ENCODE results near the gene KIAA0930. TPM values are rescaled to one million over a fixed set of nuclear protein-coding genes. Genes with fewer than 3 reads are reported as not detected.
A peak's percentile ranks its signal among the peaks of the same experiment; 100 is the strongest.

KIAA0930 gene
- polyA plus RNA-seq, 2 donors = 21.7 to 29.0 TPM

DNA sequence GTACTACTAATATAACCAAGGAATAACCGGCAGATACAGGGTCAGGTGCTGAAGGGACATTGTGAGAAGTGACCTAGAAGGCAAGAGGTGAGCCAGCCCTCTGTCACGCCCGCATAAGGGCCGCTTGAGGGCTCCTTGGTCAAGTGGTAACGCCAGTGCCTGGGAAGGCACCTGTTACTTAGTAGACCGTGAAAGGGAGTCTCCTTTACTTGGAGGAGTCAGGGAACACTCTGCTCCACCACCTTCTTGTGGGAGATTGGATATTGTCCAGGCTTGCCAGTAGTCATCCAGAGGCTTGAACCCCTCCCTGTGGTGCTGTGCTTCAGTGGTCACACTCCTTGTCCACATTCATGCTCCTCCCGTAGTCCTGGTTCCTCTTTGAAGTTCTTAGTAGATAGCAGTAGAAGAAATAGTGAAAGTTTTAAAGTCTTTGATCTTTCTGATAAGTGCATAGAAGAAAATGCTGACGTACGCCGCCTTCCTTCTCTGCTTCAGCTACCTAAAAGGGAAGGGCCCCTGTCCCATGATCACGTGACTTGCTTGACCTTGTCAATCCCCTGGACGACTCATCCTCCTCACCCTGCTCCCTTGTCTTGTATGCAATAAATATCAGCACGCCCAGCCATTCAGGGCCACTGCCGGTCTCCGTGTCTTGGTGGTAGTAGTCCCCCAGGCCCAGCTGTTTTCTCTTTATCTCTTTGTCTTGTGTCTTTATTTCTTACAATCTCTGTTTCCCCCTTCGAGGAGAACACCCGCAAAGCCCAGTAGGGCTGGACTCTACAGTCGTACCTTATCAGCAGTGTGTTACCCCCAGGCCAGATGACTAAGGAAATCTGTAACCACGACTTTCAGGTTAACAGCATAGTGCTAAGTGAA is 70.9 kb downstream of the KIAA0930 start:
- no peak overlapping the region for H3K4me3 ChIP-seq (ENCODE audit: low read depth in 1 of 2, low read length in 2 of 2)
- 76 to 82% methylated on average over 19 of the region's 19 CpGs for WGBS, 2 donors
- H3K36me3 ChIP-seq (ENCODE audit: control insufficient read depth in 2 of 2, insufficient read depth in 2 of 2, low read length in 1 of 2) = peaks cover 3 to 26% of the 10 kb centered on the region in 2 donors
- no peaks in the 10 kb centered on the region for H3K4me1 ChIP-seq (ENCODE audit: control insufficient read depth in 2 of 2, insufficient read depth in 2 of 2, low read length in 1 of 2)
- no peaks in the 10 kb centered on the region for H3K9me3 ChIP-seq (ENCODE audit: control insufficient read depth in 2 of 2, insufficient read depth in 1 of 2, low read depth in 1 of 2, low read length in 1 of 2)
- H3K27ac ChIP-seq (ENCODE audit: low read depth in 2 of 2, low read length in 1 of 2) = no peak overlapping the region
- no peaks in the 10 kb centered on the region for H3K27me3 ChIP-seq (ENCODE audit: control insufficient read depth in 1 of 2, insufficient read depth in 2 of 2, low read length in 2 of 2)

GRCh38 chr22:45166932-45167331 is 73.8 kb downstream of the KIAA0930 start:
- Histone ChIP-seq H3K27me3 (ENCODE audit: control insufficient read depth in 1 of 2, insufficient read depth in 2 of 2, low read length in 2 of 2) (no peaks in the 10 kb centered on the region), H3K4me3 (ENCODE audit: low read depth in 1 of 2, low read length in 2 of 2) (no peak overlapping the region), H3K36me3 (ENCODE audit: control insufficient read depth in 2 of 2, insufficient read depth in 2 of 2, low read length in 1 of 2) (peaks cover 3 to 14% of the 10 kb centered on the region in 2 donors), H3K9me3 (ENCODE audit: control insufficient read depth in 2 of 2, insufficient read depth in 1 of 2, low read depth in 1 of 2, low read length in 1 of 2) (no peaks in the 10 kb centered on the region), H3K27ac (ENCODE audit: low read depth in 2 of 2, low read length in 1 of 2) (no peak overlapping the region), H3K4me1 (ENCODE audit: control insufficient read depth in 2 of 2, insufficient read depth in 2 of 2, low read length in 1 of 2) (no peaks in the 10 kb centered on the region)
- 57 to 58% methylated on average over 5 of the region's 5 CpGs for WGBS, 2 donors

GRCh38 chr22:45164270-45165088 is 76.2 kb downstream of the KIAA0930 start:
- 0 to 1% methylated on average over 33 to 59 of the region's 59 CpGs for WGBS, 2 donors

DNA sequence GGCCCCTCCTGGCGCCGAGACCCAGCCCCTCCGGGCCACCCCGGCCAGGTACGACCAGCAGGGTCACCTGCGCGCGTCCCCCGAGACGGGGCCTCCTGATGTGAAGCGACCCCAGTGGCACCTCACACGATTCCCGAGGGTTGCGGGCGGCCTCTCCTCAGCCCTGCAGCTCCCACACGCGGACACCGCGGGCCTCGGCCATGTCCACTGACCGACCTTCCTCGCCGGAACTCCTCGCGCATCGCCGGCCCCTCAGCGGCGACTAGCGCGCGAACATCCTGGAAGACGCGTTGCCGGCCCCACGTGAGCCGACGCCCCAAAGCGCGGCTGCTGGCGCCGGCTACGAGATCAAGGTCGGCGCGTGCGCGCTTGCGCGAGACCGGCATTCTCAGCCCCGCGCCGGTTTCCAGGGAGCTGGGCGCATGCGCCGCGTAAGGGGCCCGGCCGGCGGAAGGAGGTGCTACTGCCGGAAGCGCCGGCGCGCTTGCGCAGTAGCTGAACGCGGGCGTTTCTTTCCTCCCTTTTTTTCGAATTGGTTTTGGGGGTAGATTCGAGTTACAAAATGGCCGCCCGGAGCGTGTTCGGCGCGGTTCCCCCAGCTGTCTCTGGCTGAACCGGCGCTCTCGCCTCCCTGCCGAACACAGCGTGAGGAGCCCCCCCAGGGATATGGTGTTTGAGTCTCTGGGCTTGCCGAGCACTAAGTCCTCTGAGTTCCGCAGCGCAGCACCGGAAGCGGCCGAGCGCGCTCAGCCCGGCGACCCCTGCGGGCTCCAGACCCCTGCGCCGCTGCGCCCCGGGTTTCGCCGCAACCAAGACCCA is 77.0 kb downstream of the KIAA0930 start, which contains the start of gene NUP50:
TSS of gene NUP50 (plus strand) at position 475 of the 819 bp plus-strand sequence. CDS start 4,253 bp downstream, outside the sequence.
- Histone ChIP-seq H3K36me3 (ENCODE audit: control insufficient read depth in 2 of 2, insufficient read depth in 2 of 2, low read length in 1 of 2) (peaks cover 0 to 3% of the 10 kb centered on the region in 2 donors), H3K4me1 (ENCODE audit: control insufficient read depth in 2 of 2, insufficient read depth in 2 of 2, low read length in 1 of 2) (peaks cover 0 to 10% of the 10 kb centered on the region in 2 donors)
- WGBS, 2 donors = 0% methylated on average over 67 to 100 of the region's 100 CpGs

More at GRCh38 chr22:45164270-45165088, 76.2 kb downstream of the KIAA0930 start:
- Histone ChIP-seq H3K4me3 (ENCODE audit: low read depth in 1 of 2, low read length in 2 of 2) (peak overlapping the region; percentile 86 to 91), H3K27ac (ENCODE audit: low read depth in 2 of 2, low read length in 1 of 2) (peak overlapping the region; percentile 90 to 91), H3K36me3 (ENCODE audit: control insufficient read depth in 2 of 2, insufficient read depth in 2 of 2, low read length in 1 of 2) (peaks cover 0 to 7% of the 10 kb centered on the region in 2 donors), H3K27me3 (ENCODE audit: control insufficient read depth in 1 of 2, insufficient read depth in 2 of 2, low read length in 2 of 2) (no peaks in the 10 kb centered on the region), H3K9me3 (ENCODE audit: control insufficient read depth in 2 of 2, insufficient read depth in 1 of 2, low read depth in 1 of 2, low read length in 1 of 2) (no peaks in the 10 kb centered on the region), H3K4me1 (ENCODE audit: control insufficient read depth in 2 of 2, insufficient read depth in 2 of 2, low read length in 1 of 2) (peaks cover 0 to 6% of the 10 kb centered on the region in 2 donors)

GRCh38 chr22:45163099-45163450 is 77.6 kb downstream of the KIAA0930 start:
- H3K27ac ChIP-seq (ENCODE audit: low read depth in 2 of 2, low read length in 1 of 2) = peak overlapping the region; percentile 97 to 98
- WGBS, 2 donors = 3 to 4% methylated on average over 13 of the region's 13 CpGs
- H3K36me3 ChIP-seq (ENCODE audit: control insufficient read depth in 2 of 2, insufficient read depth in 2 of 2, low read length in 1 of 2) = no peaks in the 10 kb centered on the region
- H3K4me1 ChIP-seq (ENCODE audit: control insufficient read depth in 2 of 2, insufficient read depth in 2 of 2, low read length in 1 of 2) = peaks cover 0 to 10% of the 10 kb centered on the region in 2 donors
- peak overlapping the region; percentile 78 to 82 for H3K4me3 ChIP-seq (ENCODE audit: low read depth in 1 of 2, low read length in 2 of 2)
- H3K27me3 ChIP-seq (ENCODE audit: control insufficient read depth in 1 of 2, insufficient read depth in 2 of 2, low read length in 2 of 2) = no peaks in the 10 kb centered on the region
- H3K9me3 ChIP-seq (ENCODE audit: control insufficient read depth in 2 of 2, insufficient read depth in 1 of 2, low read depth in 1 of 2, low read length in 1 of 2) = no peaks in the 10 kb centered on the region

More for the DNA sequence above, 77.0 kb downstream of the KIAA0930 start, which contains the start of gene NUP50:
- H3K27me3 ChIP-seq (ENCODE audit: control insufficient read depth in 1 of 2, insufficient read depth in 2 of 2, low read length in 2 of 2) = no peaks in the 10 kb centered on the region
- no peaks in the 10 kb centered on the region for H3K9me3 ChIP-seq (ENCODE audit: control insufficient read depth in 2 of 2, insufficient read depth in 1 of 2, low read depth in 1 of 2, low read length in 1 of 2)
- peak within 1 kb of the TSS; percentile 97 to 98 for H3K27ac ChIP-seq (ENCODE audit: low read depth in 2 of 2, low read length in 1 of 2)
- H3K4me3 ChIP-seq (ENCODE audit: low read depth in 1 of 2, low read length in 2 of 2) = peak within 1 kb of the TSS; percentile 86 to 91

DNA sequence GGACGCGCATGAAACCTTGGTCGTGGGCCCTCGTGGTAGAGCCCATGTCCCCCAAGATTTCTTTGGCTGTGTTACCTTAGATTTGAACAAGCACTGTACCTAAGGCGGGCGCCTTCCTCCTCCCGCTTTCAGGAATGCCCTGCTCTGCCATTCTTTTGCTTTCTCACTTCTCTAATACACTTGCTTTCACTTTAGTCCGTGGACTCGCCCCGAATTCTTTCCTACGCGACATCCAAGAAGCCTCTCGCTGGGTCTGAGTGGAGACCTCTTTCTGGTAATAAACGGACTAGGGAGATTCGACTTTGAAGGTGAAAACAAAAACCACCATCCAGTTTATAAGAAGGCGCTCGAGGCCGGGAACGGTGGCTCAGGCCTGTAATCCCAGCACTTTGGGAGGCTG is 78.2 kb downstream of the KIAA0930 start:
- no peaks in the 10 kb centered on the region for H3K9me3 ChIP-seq (ENCODE audit: control insufficient read depth in 2 of 2, insufficient read depth in 1 of 2, low read depth in 1 of 2, low read length in 1 of 2)
- H3K36me3 ChIP-seq (ENCODE audit: control insufficient read depth in 2 of 2, insufficient read depth in 2 of 2, low read length in 1 of 2) = peaks cover 0 to 4% of the 10 kb centered on the region in 2 donors
- peak overlapping the region; percentile 97 to 98 for H3K27ac ChIP-seq (ENCODE audit: low read depth in 2 of 2, low read length in 1 of 2)
- 49 to 61% methylated on average over 19 of the region's 19 CpGs for WGBS, 2 donors
- H3K27me3 ChIP-seq (ENCODE audit: control insufficient read depth in 1 of 2, insufficient read depth in 2 of 2, low read length in 2 of 2) = no peaks in the 10 kb centered on the region
- peaks cover 0 to 10% of the 10 kb centered on the region in 2 donors for H3K4me1 ChIP-seq (ENCODE audit: control insufficient read depth in 2 of 2, insufficient read depth in 2 of 2, low read length in 1 of 2)
- H3K4me3 ChIP-seq (ENCODE audit: low read depth in 1 of 2, low read length in 2 of 2) = peak overlapping the region; percentile 78 to 82

DNA sequence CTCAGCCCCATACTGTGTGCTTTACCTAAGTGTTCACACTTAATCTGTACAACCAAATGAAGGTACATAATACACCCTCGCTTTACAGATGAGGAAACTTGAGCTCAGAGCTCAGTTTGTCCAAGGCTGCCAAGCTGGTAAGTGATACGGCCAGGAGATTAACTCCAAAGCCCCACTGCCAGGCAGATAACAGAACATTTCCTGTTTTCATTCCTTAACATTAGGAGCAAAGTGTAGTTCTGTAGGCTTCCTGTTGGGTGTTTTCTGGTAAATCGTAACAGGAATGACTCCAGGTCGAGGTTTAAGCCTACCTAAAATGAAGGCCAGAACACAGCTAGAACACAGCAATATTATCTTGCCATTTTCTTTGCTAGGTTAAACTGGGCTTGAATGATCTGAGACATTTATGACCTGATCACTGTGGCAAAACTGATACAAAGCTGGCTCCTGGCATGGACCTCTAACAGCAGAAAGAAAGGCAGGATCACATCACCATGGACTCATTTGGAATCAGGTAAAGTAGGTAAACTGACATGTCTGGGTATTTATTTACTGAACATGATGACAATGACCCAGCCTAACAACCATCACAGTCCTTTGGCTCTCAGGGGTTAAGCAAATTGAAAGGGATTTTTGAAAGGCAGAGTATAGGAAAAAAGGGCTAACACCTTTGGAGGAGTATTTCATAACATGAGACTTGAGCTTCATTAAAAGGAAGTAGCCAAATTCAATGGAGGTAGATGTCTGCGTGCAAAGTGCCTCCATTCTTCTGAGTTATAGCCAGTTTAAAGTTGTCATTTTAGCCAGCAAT is 80.8 kb downstream of the KIAA0930 start:
- Histone ChIP-seq H3K27ac (ENCODE audit: low read depth in 2 of 2, low read length in 1 of 2) (peak overlapping the region; percentile 5 to 80), H3K9me3 (ENCODE audit: control insufficient read depth in 2 of 2, insufficient read depth in 1 of 2, low read depth in 1 of 2, low read length in 1 of 2) (no peaks in the 10 kb centered on the region), H3K27me3 (ENCODE audit: control insufficient read depth in 1 of 2, insufficient read depth in 2 of 2, low read length in 2 of 2) (no peaks in the 10 kb centered on the region), H3K4me3 (ENCODE audit: low read depth in 1 of 2, low read length in 2 of 2) (no peak overlapping the region), H3K36me3 (ENCODE audit: control insufficient read depth in 2 of 2, insufficient read depth in 2 of 2, low read length in 1 of 2) (peaks cover 0 to 11% of the 10 kb centered on the region in 2 donors), H3K4me1 (ENCODE audit: control insufficient read depth in 2 of 2, insufficient read depth in 2 of 2, low read length in 1 of 2) (peaks cover 0 to 10% of the 10 kb centered on the region in 2 donors)
- WGBS, 2 donors = 38 to 39% methylated on average over 5 of the region's 5 CpGs

- Histone ChIP-seq H3K4me1 (ENCODE audit: control insufficient read depth in 2 of 2, insufficient read depth in 2 of 2, low read length in 1 of 2) (peaks cover 0 to 10% of the 10 kb centered on the region in 2 donors), H3K4me3 (ENCODE audit: low read depth in 1 of 2, low read length in 2 of 2) (no peak overlapping the region), H3K36me3 (ENCODE audit: control insufficient read depth in 2 of 2, insufficient read depth in 2 of 2, low read length in 1 of 2) (peaks cover 0 to 11% of the 10 kb centered on the region in 2 donors), H3K27me3 (ENCODE audit: control insufficient read depth in 1 of 2, insufficient read depth in 2 of 2, low read length in 2 of 2) (no peaks in the 10 kb centered on the region), H3K9me3 (ENCODE audit: control insufficient read depth in 2 of 2, insufficient read depth in 1 of 2, low read depth in 1 of 2, low read length in 1 of 2) (no peaks in the 10 kb centered on the region), H3K27ac (ENCODE audit: low read depth in 2 of 2, low read length in 1 of 2) (no peak overlapping the region)
- WGBS, 2 donors = 85 to 88% methylated on average over 3 of the region's 3 CpGs
Observed at GRCh38 chr22:45157907-45158306, 82.8 kb downstream of the KIAA0930 start.
